HG03378 (cell line): ENCODE measurements around the gene SMAD4.

Experiments used
- ATAC-seq: cut with Tn5 transposase; IDR thresholded peaks from one replicate; pipeline ENCODE4 v1.9.1; 2021; ENCODE audit warnings: mild to moderate bottlenecking, moderate library complexity; ENCODE audit not compliant: unreplicated experiment

SMAD4 gene

DNA sequence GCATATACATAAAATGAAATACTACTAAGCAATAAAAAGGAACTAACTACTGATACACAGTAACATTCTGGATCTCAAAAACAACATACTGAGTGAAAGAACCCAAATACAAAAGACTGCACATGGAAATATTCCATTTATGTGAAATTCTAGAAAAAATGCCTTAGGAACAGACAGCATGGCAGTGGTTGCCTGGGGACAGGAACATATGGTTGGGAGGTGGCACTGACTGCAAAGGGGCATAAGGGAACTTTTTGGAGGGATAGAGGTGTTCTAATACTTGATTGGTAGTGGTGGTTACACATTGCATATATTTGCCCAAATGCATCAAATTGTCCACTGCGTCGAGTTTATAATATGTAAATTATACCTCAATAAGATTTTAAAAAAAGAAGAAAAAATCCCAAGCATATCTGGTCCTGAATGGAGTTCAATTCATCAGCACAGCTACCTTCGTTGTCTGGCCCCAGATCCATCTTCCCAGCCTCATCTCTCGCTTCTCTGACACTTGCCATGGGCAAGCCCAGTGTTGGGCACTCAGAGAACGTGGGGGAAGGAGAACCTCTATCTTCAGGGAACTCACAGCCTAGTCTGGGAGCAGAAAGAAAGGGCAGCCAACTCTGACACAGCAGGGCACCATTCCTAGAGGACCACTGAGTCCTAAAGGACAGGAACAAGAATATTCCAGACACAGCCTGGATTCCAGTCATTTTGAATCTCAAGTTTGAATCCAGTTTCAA lies 8.6 kb upstream of the SMAD4 start:
- ATAC-seq = no peak

DNA sequence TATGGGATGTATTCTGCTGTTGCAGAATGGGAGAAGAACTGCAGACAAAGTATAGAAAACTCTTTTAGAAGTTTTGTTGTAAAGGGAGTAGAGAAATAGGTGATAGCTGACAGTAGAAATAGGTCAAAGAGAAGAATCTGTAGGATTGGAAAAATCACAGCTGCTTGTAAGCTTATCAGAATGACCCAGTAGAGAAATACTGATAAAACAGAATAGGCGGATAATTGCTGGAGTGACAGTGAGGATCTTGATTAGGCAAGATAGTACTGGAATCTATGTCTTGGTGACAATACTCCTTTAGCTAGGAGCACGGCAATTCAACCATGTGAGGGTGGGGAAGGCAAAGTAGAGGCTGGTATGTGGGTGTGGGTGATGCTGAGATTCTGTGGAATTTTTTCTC lies 4.5 kb upstream of the SMAD4 start:
- ATAC-seq = no peak

DNA sequence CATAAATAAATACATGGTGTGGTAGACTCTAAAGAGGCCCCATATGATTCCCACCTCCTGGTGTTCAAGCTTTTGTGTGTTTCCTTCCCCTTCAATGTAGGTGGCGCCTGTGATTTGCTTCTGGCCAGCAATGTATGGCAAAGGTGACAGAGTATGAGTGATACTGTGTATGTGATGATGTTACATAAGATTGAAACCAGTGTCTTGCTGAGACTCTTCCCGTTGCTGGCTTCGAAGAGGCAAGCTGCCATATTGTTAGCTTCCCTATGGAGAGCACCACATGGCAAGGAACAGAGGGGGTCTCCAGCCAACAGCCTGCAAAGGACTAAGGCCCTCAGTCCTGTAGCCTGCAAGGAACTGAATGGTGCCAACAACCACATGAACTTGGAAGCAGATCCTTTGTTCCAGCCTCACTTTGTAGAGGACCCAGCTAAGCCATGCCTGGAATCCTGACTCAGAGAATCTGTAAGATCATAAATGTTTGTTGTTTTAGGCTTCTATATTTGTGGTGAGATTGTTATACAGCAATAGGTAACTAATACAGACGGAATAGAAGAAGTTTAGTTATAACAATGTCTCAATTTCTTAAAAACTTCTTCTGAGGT lies 1.7 kb upstream of the SMAD4 start:
- ATAC-seq = no peak

DNA sequence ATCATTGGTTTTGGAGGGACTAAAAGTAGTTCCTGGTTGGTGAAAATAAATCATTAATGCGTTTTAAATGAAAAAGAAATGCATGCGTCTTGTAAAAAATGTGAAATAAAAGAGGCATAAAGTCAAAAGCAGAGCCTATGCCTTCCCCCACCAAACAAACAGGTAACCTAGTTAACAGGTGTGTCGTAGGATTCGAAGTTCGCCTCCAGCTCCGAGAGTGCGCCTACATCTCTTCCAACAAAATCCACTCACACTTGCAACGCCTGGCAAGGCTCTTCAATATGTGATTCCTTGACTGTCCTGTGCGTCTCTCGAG lies 677 bp upstream of the SMAD4 start:
- ATAC-seq = peak; percentile 22

DNA sequence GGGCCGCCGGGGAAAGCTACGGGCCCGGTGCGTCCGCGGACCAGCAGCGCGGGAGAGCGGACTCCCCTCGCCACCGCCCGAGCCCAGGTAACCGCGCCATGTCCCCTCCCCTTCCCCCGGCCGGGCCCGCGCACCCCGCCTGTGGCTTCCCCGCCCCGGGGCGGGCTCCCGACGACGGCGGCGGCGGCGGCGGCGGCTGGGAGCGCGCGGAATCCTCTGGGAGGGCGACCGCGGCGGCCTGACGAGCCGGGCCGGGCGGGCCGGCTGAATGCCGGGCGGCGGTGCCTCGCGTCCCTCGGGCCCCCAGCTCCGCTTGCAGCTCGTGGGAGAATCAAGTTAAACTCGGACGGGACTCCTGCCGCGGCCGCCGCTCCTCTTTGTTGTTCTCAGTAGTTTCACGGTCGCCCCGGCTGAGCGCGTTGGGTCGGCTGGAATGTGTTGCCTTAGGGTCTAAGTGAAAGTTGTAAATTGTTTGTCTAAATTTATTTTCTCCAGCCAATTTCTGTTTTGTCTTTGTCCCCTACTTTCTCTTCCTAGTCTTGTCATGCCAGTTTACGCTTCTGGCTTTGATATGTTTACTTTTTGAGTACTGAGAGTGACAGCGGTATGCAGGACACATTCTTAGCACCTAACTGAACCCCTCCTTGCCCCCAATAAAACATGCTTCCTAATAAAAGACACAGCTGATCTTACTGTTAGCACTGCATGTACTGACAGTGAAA lies 685 bp downstream of the SMAD4 start:
- peak; percentile 26 for ATAC-seq

DNA sequence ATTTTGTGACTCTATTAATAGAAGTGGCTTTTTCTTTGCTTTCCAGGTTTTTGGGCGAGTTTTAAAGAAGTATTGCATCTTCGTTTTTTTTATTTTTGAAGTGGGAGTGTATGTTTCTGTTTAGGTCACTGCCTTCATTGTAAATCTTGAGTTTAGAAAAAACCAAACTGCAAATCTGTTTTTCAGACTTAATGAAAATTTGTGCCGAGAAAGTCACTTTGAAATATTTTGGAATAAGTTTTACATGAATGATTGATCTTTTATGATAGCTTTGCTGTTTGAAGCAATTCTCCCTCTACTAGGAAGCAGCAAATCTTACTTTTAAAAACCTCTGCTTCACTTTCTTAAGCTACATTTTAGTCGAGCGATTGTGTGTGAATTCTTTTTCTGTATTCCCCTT lies 2.2 kb downstream of the SMAD4 start:
- no peak for ATAC-seq

DNA sequence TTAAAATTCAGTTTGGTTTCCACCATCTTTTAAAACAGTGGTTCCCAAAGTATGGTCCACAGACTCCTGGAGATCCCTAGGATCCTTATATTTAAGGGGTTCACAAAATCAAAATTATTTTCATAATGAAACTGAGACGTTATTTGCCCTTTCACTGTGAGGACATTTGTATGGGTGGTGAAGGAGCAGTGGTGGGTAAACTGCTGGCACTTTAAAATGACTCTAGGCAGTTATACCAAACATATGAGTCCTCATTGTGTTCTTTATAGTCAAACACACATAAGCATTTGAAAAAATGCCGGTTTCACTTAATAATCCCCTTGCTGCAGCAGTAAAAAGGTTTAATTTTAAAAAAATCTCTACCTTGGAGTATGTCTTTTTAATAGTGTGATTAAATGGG lies 7.2 kb downstream of the SMAD4 start:
- ATAC-seq = no peak

DNA sequence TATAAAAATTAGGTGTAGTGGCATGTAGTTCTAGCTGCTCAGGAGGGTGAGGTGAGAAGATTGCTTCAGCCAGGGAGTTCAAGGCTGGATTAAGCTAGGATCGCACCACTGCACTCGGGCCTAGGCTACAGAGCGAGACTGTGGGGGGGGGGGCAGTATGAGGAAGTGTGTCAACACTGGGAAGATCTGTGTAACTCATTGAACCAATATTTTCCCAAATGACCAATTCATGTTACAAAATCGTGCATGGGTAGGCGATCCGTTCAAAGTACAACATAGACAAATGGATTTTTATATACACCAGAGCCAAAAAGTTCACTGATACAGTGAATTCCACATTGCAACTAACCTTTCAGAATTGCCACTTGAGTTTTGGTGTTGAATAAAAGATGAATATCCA lies 8.1 kb downstream of the SMAD4 start:
- ATAC-seq = no peak

DNA sequence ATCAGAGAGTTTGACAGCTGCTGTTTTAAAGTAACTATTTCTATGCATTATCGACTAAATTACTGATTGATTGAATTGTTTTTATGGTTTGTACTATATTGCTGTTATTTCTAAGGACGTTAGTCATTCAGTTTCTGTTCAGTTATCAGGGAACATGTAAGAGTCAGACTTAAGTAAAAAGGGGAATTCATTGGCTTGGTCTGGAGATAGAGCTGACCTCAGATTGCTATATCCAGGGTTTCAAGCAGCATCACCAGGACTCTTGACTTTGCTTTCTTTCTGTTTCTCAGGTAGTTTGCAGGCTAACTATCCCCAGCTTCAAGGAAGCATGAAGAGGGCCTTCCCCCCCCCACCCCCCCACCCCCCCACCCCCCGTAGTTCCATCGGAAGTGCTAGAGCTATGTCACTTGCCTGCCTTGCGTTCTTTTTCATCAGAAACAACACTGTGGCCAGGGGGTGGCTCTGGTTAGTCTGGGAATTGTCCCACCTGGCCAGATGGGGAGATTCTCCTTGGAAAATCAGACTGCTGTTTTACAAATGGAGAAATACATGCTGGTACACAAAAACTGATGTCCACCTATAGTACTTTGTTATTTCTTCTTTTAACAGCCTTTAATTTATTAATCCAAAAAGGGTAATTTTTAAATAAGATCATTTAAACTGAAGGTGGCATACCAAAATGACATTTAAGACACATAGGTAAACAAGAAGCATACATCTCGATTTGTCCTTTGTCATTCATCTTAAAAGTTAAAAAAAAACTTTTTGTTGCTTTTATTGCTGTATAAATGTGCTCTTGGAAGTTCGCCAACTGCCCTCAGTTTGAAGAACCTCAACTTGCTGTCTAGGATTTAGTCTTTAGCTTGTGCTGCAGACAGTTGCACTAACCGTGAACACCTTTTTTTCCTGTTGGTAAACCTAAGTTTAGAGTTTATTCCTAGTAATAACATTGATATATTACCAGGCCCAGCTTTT lies 9.4 kb downstream of the SMAD4 start:
- peak; percentile 67 for ATAC-seq

DNA sequence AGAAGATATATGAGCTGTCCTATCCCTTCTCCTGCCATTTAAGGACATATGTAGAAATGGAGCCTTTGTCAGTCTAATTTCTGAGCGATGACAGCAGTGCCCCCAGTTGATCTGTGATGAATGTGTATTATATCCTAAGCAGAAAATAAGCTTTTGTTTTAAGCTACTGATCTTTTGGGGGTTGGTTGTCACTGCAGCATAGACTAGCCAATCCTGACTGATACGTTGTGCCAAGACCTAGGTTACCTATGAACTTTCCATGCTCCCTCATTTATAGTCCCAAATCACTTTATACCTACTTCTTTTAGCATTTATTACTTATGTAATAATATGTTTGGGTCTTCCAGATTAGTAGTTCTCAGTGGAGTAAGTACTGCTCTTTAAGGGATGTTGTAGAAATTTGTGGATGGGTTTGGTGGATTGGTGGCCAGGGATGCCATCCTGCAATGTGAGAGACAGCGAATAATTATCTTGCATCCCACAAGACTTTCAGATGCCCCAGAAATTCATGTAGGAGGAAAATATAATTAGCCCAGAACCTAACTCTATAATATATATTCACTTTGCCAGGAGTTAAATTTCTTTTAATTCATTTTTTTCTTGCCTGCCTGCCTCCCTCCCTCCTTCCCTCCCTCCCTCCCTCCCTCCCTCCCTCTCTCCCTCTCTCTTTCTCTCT lies 11.8 kb downstream of the SMAD4 start:
- no peak for ATAC-seq

DNA sequence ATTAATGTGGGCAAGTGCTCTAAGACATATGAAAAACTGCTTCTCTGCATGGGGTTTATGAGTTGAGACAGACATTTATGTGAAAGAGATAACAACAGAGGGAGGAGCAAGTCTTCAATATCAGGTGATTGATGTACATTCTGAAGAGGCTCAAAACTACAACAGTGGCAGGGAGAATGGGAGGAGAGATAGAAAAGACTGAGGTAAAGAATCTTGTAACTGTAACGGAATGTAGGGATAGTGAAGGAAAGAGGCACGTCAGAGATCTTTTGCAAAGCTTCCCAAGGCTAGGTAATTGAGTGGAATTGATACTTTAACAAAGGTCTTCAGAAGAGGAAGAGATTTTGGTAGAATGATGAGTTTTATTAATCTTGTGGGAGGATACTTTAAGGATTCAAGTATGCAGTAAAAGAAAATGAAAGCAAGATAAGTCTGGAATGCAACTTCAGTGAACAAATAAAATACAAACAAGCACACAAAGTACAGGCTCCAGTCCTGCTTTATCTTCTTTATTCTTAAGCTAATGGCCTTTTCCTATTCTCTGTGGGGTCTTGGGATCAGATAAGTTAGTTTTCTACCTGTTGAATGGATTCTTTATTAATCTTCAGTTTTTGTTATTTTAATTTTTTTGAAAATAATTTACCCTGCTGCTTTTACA lies 15.0 kb downstream of the SMAD4 start:
- no peak for ATAC-seq

DNA sequence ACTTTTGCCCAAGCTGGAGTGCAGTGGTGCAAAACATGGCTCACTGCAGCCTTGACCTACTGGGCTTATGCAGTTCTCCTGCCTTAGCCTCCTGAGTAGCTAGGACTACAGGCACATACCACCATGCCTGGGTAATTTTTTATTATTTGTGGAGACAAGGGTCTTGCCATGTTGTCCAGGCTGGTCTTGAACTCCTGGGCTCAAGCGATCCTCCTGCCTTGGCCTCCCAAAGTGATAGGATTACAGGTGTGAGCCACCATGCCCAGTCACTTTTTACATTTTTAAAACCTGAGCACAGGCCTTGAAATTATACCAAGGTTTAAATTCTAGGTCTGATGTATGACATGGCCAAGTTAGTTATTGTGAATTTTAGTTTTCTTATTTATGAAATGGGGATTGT lies 18.2 kb downstream of the SMAD4 start:
- ATAC-seq = no peak

DNA sequence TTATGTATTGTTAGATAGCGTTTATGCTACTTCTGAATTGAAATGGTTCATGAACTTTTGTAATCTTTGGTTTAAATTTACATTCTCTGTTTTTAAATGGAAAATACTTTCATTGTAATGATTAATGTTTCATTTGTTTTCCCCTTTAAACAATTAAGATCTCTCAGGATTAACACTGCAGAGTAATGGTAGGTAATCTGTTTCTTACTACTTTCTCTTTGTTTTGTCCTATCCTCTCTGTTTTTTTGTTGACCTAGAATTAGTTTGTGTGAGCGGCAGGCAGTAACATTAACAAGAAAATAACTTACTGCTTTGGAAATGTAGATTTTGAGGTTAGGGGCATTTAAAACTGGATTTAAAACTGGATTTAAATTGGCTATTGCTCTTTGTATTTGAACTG lies 19.1 kb downstream of the SMAD4 start:
- ATAC-seq = no peak

DNA sequence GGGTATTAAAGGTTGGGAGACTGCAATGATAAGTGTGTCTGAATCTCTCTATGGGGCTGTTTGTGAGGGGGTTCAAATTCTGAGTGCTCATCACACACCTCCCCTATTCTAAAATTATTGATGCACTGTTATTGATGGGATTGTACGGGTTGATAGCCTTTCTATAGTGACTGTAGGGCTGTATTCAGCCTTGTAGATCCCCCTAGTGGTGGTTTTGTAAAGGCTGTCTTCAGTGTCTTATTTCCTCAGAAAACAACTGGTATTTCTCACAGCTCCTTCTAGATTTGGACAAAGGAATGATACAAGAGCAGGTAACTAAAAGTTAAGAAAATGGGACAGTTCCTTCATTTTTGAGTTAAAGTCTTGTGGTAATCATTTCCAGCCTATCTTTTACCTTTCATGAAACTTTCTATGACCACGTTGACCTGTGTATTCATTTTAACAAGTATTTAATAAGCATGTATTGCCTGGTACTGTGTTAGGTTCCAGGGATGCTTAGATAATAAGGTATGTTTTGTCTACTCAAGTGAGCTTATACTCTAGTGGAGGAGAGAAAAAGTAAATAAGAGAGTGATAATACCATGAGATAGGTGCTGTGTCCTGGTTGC lies 21.2 kb downstream of the SMAD4 start:
- ATAC-seq = peak; percentile 74

DNA sequence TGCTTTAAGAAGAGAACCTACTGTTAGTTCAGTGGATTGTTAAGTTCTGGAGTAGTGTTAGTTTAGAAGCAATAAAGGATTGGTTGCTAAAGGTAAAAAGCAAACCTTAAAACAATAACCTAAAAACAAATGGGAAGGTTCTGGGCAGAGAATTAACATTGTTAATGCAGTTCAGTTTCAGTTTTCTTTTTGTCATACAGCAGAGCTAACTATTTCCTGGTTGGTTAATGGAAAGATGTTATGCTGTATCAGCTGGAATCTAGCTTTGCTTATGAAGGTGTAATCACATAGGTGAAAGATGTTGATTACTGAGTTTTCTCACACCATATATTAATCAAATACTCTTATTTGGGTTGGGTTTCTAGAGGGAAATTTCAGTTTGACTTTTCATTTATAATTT lies 23.8 kb downstream of the SMAD4 start:
- peak; percentile 77 for ATAC-seq

DNA sequence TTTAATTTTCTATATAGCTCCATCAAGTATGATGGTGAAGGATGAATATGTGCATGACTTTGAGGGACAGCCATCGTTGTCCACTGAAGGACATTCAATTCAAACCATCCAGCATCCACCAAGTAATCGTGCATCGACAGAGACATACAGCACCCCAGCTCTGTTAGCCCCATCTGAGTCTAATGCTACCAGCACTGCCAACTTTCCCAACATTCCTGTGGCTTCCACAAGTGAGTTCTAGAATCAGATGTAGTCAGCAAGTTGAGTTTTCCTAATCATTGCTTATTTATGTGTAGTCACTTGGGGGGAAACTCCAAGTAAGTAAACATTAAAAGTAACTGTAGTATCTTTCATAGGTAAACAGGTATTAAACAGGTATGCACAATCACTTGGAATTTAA lies 24.8 kb downstream of the SMAD4 start:
- ATAC-seq = no peak

DNA sequence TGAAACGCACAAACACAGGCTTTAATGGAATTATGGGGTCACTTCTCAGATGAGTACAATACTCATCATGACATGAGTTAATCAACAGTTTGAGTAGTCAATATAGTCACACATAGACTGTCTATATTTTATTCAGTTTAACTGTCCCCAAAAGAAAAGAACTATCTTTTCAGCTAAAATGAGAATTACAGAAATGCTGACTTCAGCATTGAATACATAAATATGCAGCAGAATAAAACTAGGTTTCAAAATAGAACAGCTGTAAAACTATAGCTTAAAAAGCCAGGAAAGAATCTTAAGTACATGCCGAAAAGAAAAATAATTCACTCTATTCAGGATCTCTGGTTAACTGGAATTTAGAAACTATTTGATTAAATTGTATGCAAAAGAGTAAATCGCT lies 30.0 kb downstream of the SMAD4 start:
- no peak for ATAC-seq

DNA sequence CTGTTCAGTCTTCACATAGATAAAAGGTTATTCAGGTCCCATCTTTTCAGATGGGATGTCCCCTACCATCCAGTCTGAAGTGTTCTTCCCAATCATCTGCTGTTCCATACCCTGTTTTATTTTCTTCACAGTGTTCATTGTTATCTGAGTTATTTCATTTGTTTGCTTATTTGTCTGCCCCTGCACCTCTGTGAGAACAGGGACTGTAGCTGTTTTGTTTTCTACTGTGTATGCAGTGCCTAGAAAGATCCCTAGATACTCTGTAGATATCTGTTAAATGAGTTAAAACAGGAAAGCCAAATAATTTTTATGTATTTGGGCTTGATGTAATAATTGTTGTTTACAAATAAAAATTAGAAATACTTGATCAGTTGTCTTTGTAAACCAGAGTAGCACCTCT lies 34.2 kb downstream of the SMAD4 start:
- ATAC-seq = no peak

DNA sequence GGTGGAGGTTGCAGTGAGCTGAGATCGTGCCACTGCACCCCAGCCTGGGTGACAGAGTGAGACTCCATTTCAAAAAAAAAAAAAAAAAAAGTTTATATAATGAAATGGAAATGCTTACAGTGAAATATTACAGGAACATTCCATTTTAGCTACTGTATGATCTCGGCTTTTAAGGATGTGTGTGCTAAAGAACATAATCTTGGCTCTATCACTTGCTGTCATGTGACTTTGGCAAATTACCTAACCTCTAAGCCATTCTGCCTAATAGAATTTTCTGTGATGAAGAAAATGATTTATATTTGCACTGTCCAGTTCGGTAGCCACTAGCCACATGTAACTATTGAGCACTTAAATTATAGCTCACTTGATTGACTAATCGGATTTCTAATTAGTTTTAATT lies 36.3 kb downstream of the SMAD4 start:
- no peak for ATAC-seq

DNA sequence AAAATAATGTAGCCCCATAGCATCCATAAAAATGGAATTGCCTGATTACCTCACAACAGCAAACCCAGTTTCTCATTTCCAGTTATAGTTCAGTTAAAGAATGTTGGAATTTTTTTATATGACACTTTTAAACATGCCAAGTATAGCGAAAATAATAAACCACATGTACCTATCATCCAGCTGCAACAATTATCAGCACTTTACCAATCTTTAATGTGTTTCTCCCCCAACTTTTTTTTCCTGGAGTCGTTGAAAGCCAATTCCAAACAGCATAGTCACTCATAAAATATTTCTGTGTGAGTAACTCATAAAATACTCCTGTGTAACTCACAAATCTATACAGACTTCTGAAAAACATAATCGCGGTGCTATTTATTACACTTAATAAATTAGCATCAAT lies 38.1 kb downstream of the SMAD4 start:
- no peak for ATAC-seq
